Parathyroid adenoma (tissue), 2 donors: ENCODE measurements around the gene RNF223.

Experiments
- H2AFZ ChIP-seq: fragments of 300-600 bp; sonication (generic); one replicate; pipeline ENCODE4 v1.7.0; 2017; ENCODE audit warnings: antibody characterized with exemption, mild to moderate bottlenecking
- H3K27ac ChIP-seq: fragments of 300-600 bp; sonication (generic); one replicate; pipeline ENCODE4 v1.7.0; 2017
- H3K27me3 ChIP-seq: fragments of 300-600 bp; sonication (generic); one replicate; pipeline ENCODE4 v1.7.0; 2017; ENCODE audit warnings: low read length; ENCODE audit not compliant: control insufficient read depth, insufficient read depth
- H3K36me3 ChIP-seq: fragments of 300-600 bp; sonication (generic); one replicate; pipeline ENCODE4 v1.7.0; 2017; ENCODE audit warnings: low read length; ENCODE audit not compliant: control insufficient read depth, insufficient read depth
- H3K4me1 ChIP-seq: fragments of 300-600 bp; sonication (generic); one replicate; pipeline ENCODE4 v1.7.0; 2017; ENCODE audit warnings: control low read depth
- H3K4me2 ChIP-seq: fragments of 300-600 bp; sonication (generic); one replicate; pipeline ENCODE4 v1.7.0; 2017; ENCODE audit warnings: low read length
- H3K4me3 ChIP-seq: fragments of 300-600 bp; sonication (generic); one replicate; pipeline ENCODE4 v1.7.0; 2017; ENCODE audit warnings: low read depth, low read length
- H3K79me2 ChIP-seq: fragments of 300-600 bp; sonication (generic); one replicate; pipeline ENCODE4 v1.7.0; 2017; ENCODE audit warnings: control low read depth
- H3K9ac ChIP-seq: fragments of 300-600 bp; sonication (generic); one replicate; pipeline ENCODE4 v1.7.0; 2017; ENCODE audit warnings: mild to moderate bottlenecking
- H3K9me3 ChIP-seq: fragments of 300-600 bp; sonication (generic); one replicate; pipeline ENCODE4 v1.7.0; 2017; ENCODE audit warnings: low read length; ENCODE audit not compliant: control insufficient read depth
- CTCF ChIP-seq: fragments of 300-600 bp; sonication (generic); IDR thresholded peaks from one replicate; pipeline ENCODE4 v1.7.0; 2017; ENCODE audit warnings: antibody characterized with exemption, mild to moderate bottlenecking
- donor health status: primary hyperparathyroidism.

RNF223 gene

DNA sequence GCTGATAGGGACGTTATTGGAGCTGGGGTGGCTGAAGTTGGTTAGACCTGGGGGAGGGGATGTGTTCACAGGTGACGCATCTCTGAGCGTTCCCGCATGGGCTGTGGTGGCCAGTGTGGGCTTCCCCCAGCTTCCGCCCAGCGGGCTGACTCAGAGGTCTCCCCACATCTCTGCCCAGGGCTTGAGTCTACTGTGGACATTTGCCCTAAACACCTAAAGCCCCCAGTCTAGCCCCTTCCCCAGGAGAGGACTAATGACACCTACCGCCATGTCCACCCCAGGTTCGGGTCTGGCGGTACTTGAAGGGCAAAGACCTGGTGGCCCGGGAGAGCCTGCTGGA lies 52.2 kb downstream of the RNF223 start:
- Histone ChIP-seq H3K4me1 (no peaks in the 10 kb centered on the region), H3K36me3 (no peaks in the 10 kb centered on the region), H3K27ac (no peak overlapping the region), H3K27me3 (no peaks in the 10 kb centered on the region), H3K4me3 (no peak overlapping the region), H3K4me2 (no peak overlapping the region), H3K9ac (no peak overlapping the region), H3K9me3 (no peaks in the 10 kb centered on the region), H2AFZ (no peak overlapping the region), H3K79me2 (no peaks in the 10 kb centered on the region)
- no peak for TF ChIP-seq CTCF

GRCh38 chr1:1021010-1021919 lies 52.8 kb downstream of the RNF223 start:
- H3K4me3 ChIP-seq: peak overlapping the region; percentile 11
- H3K27ac ChIP-seq: no peak overlapping the region
- H3K79me2 ChIP-seq: no peaks in the 10 kb centered on the region
- H3K9ac ChIP-seq: no peak overlapping the region
- H3K4me1 ChIP-seq: no peaks in the 10 kb centered on the region
- H2AFZ ChIP-seq: peak overlapping the region; percentile 33
- peak overlapping the region; percentile 65 for H3K4me2 ChIP-seq
- H3K9me3 ChIP-seq: no peaks in the 10 kb centered on the region
- TF ChIP-seq CTCF: no peak
- H3K27me3 ChIP-seq: no peaks in the 10 kb centered on the region
- no peaks in the 10 kb centered on the region for H3K36me3 ChIP-seq
